ENCODE results near the gene IMPA2. TPM values are rescaled to one million over a fixed set of nuclear protein-coding genes. Genes with fewer than 3 reads are reported as not detected.
A peak's percentile ranks its signal among the peaks of the same experiment; 100 is the strongest.

The IMPA2 gene
- total RNA-seq, 1 experiment from 2014 or later: 79.9 TPM

DNA sequence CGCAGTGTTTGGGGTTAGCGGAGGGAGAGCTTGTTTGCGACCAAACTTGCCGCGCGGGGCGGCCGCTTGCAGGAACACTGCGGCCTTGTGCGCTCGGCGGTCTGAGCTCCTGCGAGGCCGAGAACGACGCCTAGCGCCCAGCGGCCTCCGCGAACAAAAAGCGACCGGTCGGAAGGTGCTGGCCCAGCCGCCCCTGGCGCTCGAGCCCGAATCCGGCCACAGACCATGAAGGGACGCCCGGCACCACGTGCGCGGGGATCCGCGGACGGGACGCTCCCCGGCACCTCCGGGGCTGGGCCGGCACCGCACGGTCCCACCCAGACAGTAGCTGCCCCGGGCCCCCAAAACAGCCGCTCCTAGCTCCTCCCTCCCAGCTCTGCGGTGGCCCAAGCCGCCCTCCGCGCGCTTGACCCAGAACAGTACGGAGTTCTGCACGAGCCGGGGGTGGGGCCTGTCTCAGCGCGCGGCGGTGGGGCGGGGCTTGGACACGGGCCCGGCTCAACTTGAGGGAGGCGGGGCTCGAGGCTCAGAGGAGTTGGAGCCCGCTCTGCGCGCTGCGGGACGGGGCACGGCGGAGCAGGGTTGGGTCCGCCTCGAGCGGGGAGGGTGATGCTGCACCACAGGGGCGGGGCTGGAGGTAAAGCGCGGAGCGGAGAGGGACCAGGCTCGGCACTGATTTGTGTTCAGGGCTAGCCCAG lies 664 bp upstream of the IMPA2 start:
- H3K27me3 ChIP-seq (replicated peaks; ENCODE audit: control insufficient read depth, insufficient read depth, low read length): no peaks in the 10 kb centered on the region
- H3K4me3 ChIP-seq (ENCODE audit: low read depth, low read length): peak overlapping the region; percentile 59
- Mint-ChIP-seq H3K4me1 (ENCODE audit: low read depth, unreplicated experiment) (no peaks in the 10 kb centered on the region), H3K4me3 (ENCODE audit: unreplicated experiment) (peak overlapping the region; percentile 92), H3K27me3 (ENCODE audit: insufficient read depth, unreplicated experiment) (no peaks in the 10 kb centered on the region), H3K9me3 (ENCODE audit: unreplicated experiment) (no peaks in the 10 kb centered on the region), H3K27ac (ENCODE audit: unreplicated experiment) (peak overlapping the region; percentile 97), H3K36me3 (ENCODE audit: insufficient read depth, unreplicated experiment) (peaks cover 12% of the 10 kb centered on the region)
- ChIA-PET POLR2A (interaction anchor here (0.5 to 2.6 kb wide), 36 partner anchors 9 to 1020 kb away, joined by 3 to 35 read pairs (median 5); partner anchors contain the start of genes AFG3L2 and GNAL), CTCF (interaction anchor here (0.6 to 3.9 kb wide), 16 partner anchors 10 to 326 kb away, joined by 3 to 49 read pairs (median 6); no protein-coding TSS in a partner anchor)
- TSS peak; percentile 95 for BruUV-seq (replicated peaks)
- no peaks in the 10 kb centered on the region for H3K9me3 ChIP-seq
- peaks cover 22% of the 10 kb centered on the region for H3K4me1 ChIP-seq
- TF ChIP-seq, protein P1, sequence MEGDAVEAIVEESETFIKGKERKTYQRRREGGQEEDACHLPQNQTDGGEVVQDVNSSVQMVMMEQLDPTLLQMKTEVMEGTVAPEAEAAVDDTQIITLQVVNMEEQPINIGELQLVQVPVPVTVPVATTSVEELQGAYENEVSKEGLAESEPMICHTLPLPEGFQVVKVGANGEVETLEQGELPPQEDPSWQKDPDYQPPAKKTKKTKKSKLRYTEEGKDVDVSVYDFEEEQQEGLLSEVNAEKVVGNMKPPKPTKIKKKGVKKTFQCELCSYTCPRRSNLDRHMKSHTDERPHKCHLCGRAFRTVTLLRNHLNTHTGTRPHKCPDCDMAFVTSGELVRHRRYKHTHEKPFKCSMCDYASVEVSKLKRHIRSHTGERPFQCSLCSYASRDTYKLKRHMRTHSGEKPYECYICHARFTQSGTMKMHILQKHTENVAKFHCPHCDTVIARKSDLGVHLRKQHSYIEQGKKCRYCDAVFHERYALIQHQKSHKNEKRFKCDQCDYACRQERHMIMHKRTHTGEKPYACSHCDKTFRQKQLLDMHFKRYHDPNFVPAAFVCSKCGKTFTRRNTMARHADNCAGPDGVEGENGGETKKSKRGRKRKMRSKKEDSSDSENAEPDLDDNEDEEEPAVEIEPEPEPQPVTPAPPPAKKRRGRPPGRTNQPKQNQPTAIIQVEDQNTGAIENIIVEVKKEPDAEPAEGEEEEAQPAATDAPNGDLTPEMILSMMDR (IDR thresholded peaks at IDR 0.05; ENCODE audit: insufficient read depth in 1 of 2, low read depth in 1 of 2, low read length in 1 of 2, severe bottlenecking in 1 of 2, unreplicated experiment in 1 of 2): peak in 1 of 2 experiments; percentile 23
- intact Hi-C loops (cut with micrococcal nuclease; ENCODE audit: unreplicated experiment): loop anchor here (1.0 to 2.0 kb wide), 4 partner anchors 15 to 130 kb away; partner anchors contain the start of gene CHMP1B
- peaks cover 1% of the 10 kb centered on the region; the same call in 1 of the 2 replicates for H3K36me3 ChIP-seq (ENCODE audit: control insufficient read depth, insufficient read depth, low read length)
- DNase-seq: peak; percentile 100

DNA sequence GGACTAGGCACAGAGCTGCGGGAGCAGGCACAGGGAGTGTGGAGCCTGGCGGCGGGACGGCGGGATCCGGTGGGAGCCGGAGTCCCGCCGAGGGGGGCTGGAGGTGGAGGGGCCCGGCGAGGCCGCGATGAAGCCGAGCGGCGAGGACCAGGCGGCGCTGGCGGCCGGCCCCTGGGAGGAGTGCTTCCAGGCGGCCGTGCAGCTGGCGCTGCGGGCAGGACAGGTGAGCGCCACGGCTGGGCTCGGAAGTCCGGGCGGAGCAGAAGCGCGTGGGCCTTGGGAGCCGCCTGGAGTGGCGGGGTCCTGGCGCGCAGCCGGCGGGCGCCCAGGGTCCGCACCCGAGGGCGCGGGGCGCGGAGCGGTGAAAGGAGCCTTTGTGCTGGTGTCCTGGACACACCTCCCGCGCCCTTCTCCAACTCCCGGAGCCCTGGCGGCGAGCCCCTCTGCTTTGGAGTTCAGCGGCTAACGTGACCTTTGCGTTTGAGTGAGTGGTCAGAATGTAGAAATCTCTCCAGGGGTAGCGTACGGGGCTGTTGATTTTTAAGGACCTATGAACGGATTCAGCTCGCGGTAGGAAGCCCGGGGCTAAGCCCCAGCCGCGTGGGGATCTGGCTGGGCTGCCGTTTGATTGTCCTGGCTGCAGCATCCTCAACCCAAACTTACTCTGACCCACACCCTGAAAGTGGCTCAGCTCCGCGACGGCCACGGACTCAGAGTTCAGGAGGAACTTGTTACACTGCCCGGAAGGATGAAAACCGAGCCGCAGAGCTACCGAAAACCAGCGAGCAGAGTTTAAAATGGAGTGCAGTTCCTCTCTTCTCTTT lies 448 bp downstream of the IMPA2 start:
- POLR2A ChIA-PET: interaction anchor here (0.7 to 2.6 kb wide), 13 partner anchors 13 to 1019 kb away, joined by 3 to 35 read pairs (median 5); partner anchors contain the start of genes AFG3L2 and GNAL
- H3K4me1 ChIP-seq: peaks cover 22% of the 10 kb centered on the region
- CTCF ChIA-PET: interaction anchor here (0.6 to 3.9 kb wide), 11 partner anchors 9 to 301 kb away, joined by 3 to 49 read pairs (median 6); no protein-coding TSS in a partner anchor
- H3K9me3 Mint-ChIP-seq (ENCODE audit: unreplicated experiment): no peaks in the 10 kb centered on the region
- no peaks in the 10 kb centered on the region for H3K27me3 ChIP-seq (replicated peaks; ENCODE audit: control insufficient read depth, insufficient read depth, low read length)
- no peaks in the 10 kb centered on the region for H3K4me1 Mint-ChIP-seq (ENCODE audit: low read depth, unreplicated experiment)
- peaks cover 1% of the 10 kb centered on the region; the same call in 1 of the 2 replicates for H3K36me3 ChIP-seq (ENCODE audit: control insufficient read depth, insufficient read depth, low read length)
- DNase-seq: peak; percentile 56 to 70
- peak overlapping the region; percentile 92 for H3K4me3 Mint-ChIP-seq (ENCODE audit: unreplicated experiment)
- H3K27me3 Mint-ChIP-seq (ENCODE audit: insufficient read depth, unreplicated experiment): no peaks in the 10 kb centered on the region
- peak overlapping the region; percentile 97 for H3K27ac Mint-ChIP-seq (ENCODE audit: unreplicated experiment)
- intact Hi-C loops (cut with micrococcal nuclease; ENCODE audit: unreplicated experiment): loop anchor here (1.0 to 2.0 kb wide), 4 partner anchors 14 to 131 kb away; partner anchors contain the start of gene CHMP1B
- peaks cover 12% of the 10 kb centered on the region for H3K36me3 Mint-ChIP-seq (ENCODE audit: insufficient read depth, unreplicated experiment)
- TF ChIP-seq, protein P1 (IDR thresholded peaks at IDR 0.05; ENCODE audit: insufficient read depth in 1 of 2, low read depth in 1 of 2, low read length in 1 of 2, severe bottlenecking in 1 of 2, unreplicated experiment in 1 of 2): no peak
- peak overlapping the region; percentile 85 for H3K4me3 ChIP-seq (ENCODE audit: low read depth, low read length)
- H3K9me3 ChIP-seq: no peaks in the 10 kb centered on the region
- BruUV-seq (replicated peaks): no TSS peak

DNA sequence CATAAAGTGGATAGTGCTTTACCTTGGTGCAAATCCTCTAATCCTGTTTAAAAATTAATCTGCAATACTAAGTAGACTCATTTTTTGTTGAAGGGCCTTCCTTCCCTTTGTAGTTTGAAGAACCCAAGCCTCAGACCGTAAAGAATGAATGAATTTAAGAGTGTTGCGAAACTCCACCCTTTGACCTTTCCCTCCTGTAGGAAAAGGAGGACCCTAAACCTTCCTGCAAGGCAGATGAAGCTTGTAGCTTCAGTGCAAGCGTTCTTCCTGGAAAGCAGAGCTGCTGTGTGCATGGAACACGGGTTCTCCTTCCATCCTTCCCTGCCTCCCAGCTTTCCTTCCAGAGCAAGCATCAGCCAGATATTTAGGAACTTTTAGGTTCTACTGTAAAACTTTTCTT lies 1.7 kb downstream of the IMPA2 start:
- Histone ChIP-seq H3K27me3 (replicated peaks; ENCODE audit: control insufficient read depth, insufficient read depth, low read length) (no peaks in the 10 kb centered on the region), H3K36me3 (ENCODE audit: control insufficient read depth, insufficient read depth, low read length) (peaks cover 1% of the 10 kb centered on the region; the same call in 1 of the 2 replicates), H3K9me3 (no peaks in the 10 kb centered on the region), H3K4me1 (peaks cover 22% of the 10 kb centered on the region), H3K4me3 (ENCODE audit: low read depth, low read length) (peak overlapping the region; percentile 9; the same call in 1 of the 2 replicates)
- CTCF ChIA-PET: interaction anchor here (1.9 to 3.9 kb wide), 2 partner anchors 12 to 56 kb away, joined by 5 to 49 read pairs; no protein-coding TSS in a partner anchor
- TF ChIP-seq, protein P1 (IDR thresholded peaks at IDR 0.05; ENCODE audit: insufficient read depth in 1 of 2, low read depth in 1 of 2, low read length in 1 of 2, severe bottlenecking in 1 of 2, unreplicated experiment in 1 of 2): no peak
- peaks cover 12% of the 10 kb centered on the region for H3K36me3 Mint-ChIP-seq (ENCODE audit: insufficient read depth, unreplicated experiment)
- DNase-seq: peak in 1 of 2 experiments; percentile 32
- no peaks in the 10 kb centered on the region for H3K27me3 Mint-ChIP-seq (ENCODE audit: insufficient read depth, unreplicated experiment)
- H3K4me1 Mint-ChIP-seq (ENCODE audit: low read depth, unreplicated experiment): no peaks in the 10 kb centered on the region
- BruUV-seq (replicated peaks): TSS peak; percentile 40
- no peaks in the 10 kb centered on the region for H3K9me3 Mint-ChIP-seq (ENCODE audit: unreplicated experiment)
- POLR2A ChIA-PET: no interaction called here
- H3K27ac Mint-ChIP-seq (ENCODE audit: unreplicated experiment): no peak overlapping the region
- H3K4me3 Mint-ChIP-seq (ENCODE audit: unreplicated experiment): peak overlapping the region; percentile 92
- intact Hi-C loops (cut with micrococcal nuclease; ENCODE audit: unreplicated experiment): loop anchor here (1.0 kb wide), 1 partner anchor 74 kb away; no protein-coding TSS in a partner anchor

All from Caco-2 (cell line).